ENCODE measurements around the gene ATF7IP2.

DNA sequence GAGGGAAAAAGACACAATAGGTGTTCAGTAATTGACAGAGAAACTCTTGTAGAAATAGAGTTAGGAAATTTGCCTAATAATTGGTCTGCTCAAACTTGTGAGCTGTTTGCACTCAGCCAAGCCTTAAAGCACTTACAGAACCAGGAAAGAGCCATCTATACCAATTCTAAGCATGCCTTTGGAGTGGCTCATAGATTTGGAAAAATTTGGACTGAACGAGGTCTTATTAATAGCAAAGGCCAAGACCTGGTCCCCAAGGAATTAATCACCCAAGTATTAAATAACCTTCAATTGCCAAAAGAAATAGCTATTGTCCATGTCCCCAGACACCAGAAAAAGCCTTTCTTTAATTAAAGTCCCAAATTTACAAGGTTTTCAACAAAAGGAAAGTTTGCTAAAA, 104.3 kb downstream of the ATF7IP2 start:
- TF ChIP-seq EZH2phosphoT487 (IDR thresholded peaks at IDR 0.05; ENCODE audit: insufficient read depth, low read depth) (no peak), EZH2 (IDR thresholded peaks at IDR 0.05; ENCODE audit: insufficient read depth, poor library complexity, severe bottlenecking) (no peak)

Data from GM23248 (cell line).